Mucosa of descending colon (tissue), 3 donors: ENCODE results near the gene MERTK. TPM values are rescaled to one million over a fixed set of nuclear protein-coding genes. Genes with fewer than 3 reads are reported as not detected.

Experiments
- ATAC-seq: fragments of 200-7000 bp; cut with Tn5 transposase; one replicate; pipeline ENCODE4 v1.9.1; 2020; ENCODE audit warnings: mild to moderate bottlenecking, moderate library complexity
- DNase-seq, 3 donors: peaks; one replicate each; pipeline ENCODE4 v3.0.0-alpha.2; 2020
- H3K36me3 ChIP-seq: fragments of 200-600 bp; one replicate; pipeline ENCODE4 v1.8.0; 2021; ENCODE audit warnings: low read depth, mild to moderate bottlenecking
- H3K4me1 ChIP-seq: fragments of 200-600 bp; one replicate; pipeline ENCODE4 v1.8.0; 2021; ENCODE audit warnings: low read depth, mild to moderate bottlenecking
- H3K4me3 ChIP-seq: fragments of 200-600 bp; one replicate; pipeline ENCODE4 v1.8.0; 2021; ENCODE audit warnings: mild to moderate bottlenecking
- H3K9me3 ChIP-seq: fragments of 200-600 bp; one replicate; pipeline ENCODE4 v1.8.0; 2021; ENCODE audit warnings: mild to moderate bottlenecking
- intact Hi-C, 2 donors: fragments of 100-400 bp; cut with DNase I in 1 of 2; cut with micrococcal nuclease in 1 of 2; formaldehyde crosslinking; loops; one replicate each; pipeline versions ENCODE4 v1.11.0 to v1.11.1; 2022; cut with DNase I, micrococcal nuclease
- total RNA-seq, 3 donors: library from RNA; stranded (reverse); fragmentation: NEBNext Ultra II Directional in 2 of 3; extraction: Animal tissue kit (Norgen Biotek cat#: 25700) in 2 of 3; gene quantifications; one replicate each; pipeline versions ENCODE4 v1.2.1 to v1.2.4, GENCODE V29; 2021 to 2023
- TF ChIP-seq, protein P1 (sequence below): fragments of 200-600 bp; IDR thresholded peaks from one replicate; pipeline ENCODE4 v1.8.0; 2022; ENCODE audit warnings: antibody characterized with exemption, mild to moderate bottlenecking
- donor health status: DM: no; HTN: no; CAD: no; lungs with moderate emphysema.
- donor health status: DM: no; HTN: no; CAD: no.
- donor health status: DM: no; HTN: yes; CAD: no.

Gene MERTK
- total RNA-seq, 3 donors from 2014 or later: 9.3 to 17.2 (median 13.7) TPM

DNA sequence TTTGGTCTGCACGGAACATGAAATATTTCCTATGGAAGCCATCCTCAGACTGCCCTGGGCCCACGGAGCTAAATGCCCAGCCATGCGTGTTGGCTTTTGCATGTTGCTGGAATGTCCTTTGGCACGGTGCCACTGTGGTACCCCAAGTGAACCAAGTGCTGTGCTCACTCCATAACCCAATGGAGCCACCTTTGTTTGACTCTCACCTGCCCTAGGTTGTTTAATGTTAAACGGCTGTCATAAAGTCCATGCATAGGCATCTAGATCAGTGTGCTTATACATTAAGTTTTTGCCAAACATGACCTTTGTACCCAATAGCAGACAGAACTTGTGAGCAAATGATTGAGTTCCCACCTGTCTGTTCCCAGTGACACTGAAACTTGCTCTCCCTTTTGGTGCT, 96.7 kb downstream of the MERTK start:
- TF ChIP-seq, protein P1, sequence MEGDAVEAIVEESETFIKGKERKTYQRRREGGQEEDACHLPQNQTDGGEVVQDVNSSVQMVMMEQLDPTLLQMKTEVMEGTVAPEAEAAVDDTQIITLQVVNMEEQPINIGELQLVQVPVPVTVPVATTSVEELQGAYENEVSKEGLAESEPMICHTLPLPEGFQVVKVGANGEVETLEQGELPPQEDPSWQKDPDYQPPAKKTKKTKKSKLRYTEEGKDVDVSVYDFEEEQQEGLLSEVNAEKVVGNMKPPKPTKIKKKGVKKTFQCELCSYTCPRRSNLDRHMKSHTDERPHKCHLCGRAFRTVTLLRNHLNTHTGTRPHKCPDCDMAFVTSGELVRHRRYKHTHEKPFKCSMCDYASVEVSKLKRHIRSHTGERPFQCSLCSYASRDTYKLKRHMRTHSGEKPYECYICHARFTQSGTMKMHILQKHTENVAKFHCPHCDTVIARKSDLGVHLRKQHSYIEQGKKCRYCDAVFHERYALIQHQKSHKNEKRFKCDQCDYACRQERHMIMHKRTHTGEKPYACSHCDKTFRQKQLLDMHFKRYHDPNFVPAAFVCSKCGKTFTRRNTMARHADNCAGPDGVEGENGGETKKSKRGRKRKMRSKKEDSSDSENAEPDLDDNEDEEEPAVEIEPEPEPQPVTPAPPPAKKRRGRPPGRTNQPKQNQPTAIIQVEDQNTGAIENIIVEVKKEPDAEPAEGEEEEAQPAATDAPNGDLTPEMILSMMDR: no peak
- ATAC-seq (peak; percentile 97), DNase-seq (peak in 2 of 3 donors; percentile 56 to 62)

DNA sequence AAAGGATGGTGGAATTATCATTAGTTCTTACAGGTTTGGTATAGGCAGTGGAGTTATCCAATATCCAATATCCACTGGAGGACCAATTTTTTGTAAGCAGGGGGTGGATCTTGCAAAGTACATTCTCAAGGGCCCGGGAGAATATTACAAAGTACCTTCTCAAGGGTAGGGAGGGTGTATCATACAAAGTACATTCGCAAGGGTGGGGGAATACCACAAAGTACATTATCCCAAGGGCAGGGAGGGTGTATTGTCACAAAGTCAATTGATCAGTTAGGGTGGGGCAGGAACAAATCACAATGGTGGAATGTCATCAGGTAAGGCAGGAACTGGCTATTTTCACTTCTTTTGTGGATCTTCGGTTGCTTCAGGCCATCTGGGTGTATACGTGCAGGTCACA, 101.4 kb downstream of the MERTK start:
- Histone ChIP-seq H3K4me3 (no peak overlapping the region), H3K4me1 (peaks cover 16% of the 10 kb centered on the region), H3K36me3 (no peaks in the 10 kb centered on the region), H3K9me3 (peaks cover 4% of the 10 kb centered on the region)
- intact Hi-C loops: no loop called here
- ATAC-seq: no peak
- DNase-seq: no peak
- TF ChIP-seq, protein P1: no peak

More for the DNA sequence above, 96.7 kb downstream of the MERTK start:
- H3K36me3 ChIP-seq: no peaks in the 10 kb centered on the region
- H3K4me1 ChIP-seq: peaks cover 18% of the 10 kb centered on the region
- intact Hi-C loops: no loop called here
- H3K4me3 ChIP-seq: no peak overlapping the region
- H3K9me3 ChIP-seq: peaks cover 4% of the 10 kb centered on the region

DNA sequence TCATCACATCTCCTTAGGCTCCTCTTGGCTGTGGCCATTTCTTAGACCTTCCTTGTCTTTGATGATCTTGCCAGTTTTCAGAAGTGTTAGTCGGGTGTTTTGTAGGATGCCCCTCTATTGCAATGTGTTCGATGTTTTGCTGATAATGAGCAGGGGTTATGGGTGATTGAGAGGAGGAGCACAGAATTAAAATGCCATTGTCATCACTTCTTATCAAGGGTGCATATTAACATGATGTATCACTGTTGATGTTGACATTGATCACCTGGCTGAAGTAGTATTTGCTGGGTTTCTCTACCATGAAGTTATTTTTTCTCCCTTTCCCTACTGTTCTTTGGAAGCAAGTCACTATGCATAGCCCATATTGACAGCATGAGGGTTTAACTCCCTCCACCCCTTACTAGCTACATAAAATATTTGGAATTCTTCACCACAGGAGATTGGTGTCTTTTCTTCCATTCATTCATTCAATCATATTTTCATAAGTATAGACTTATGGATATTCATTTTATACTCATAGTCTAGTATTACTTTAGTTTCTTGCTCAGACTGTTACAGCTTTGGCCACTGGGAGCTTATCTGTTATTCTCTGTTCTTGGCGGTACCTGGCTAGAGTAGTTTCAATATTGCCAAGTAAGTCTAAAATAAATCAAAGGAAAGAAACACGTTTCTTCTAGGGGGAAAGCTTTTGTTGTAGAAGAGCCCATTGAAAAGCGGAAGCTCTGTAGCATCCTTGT, 102.2 kb downstream of the MERTK start:
- Histone ChIP-seq H3K4me3 (no peak overlapping the region), H3K4me1 (peaks cover 10% of the 10 kb centered on the region), H3K36me3 (no peaks in the 10 kb centered on the region), H3K9me3 (peaks cover 4% of the 10 kb centered on the region)
- no peak for DNase-seq
- TF ChIP-seq, protein P1: no peak
- intact Hi-C loops: no loop called here
- no peak for ATAC-seq

GRCh38 chr2:112001136-112001715, 102.8 kb downstream of the MERTK start:
- H3K4me1 ChIP-seq: peaks cover 3% of the 10 kb centered on the region
- peak; percentile 22 for ATAC-seq
- no peaks in the 10 kb centered on the region for H3K36me3 ChIP-seq
- no peak for DNase-seq
- TF ChIP-seq, protein P1: no peak
- intact Hi-C loops: no loop called here
- peaks cover 4% of the 10 kb centered on the region for H3K9me3 ChIP-seq
- no peak overlapping the region for H3K4me3 ChIP-seq

GRCh38 chr2:112001942-112002341, 103.5 kb downstream of the MERTK start:
- ATAC-seq (no peak), DNase-seq (no peak)
- H3K4me3 ChIP-seq: no peak overlapping the region
- no peaks in the 10 kb centered on the region for H3K36me3 ChIP-seq
- H3K4me1 ChIP-seq: no peaks in the 10 kb centered on the region
- TF ChIP-seq, protein P1: no peak
- intact Hi-C loops: no loop called here
- H3K9me3 ChIP-seq: peaks cover 4% of the 10 kb centered on the region
